ENCODE data around the gene TMEM117.

The TMEM117 gene

GRCh38 chr12:43887397-43887796, 51.5 kb downstream of the TMEM117 start:
- no peak for DNase-seq

GRCh38 chr12:43891856-43892574, 56.1 kb downstream of the TMEM117 start:
- no peak for DNase-seq

- no peak for DNase-seq
These were observed 57.8 kb downstream of the TMEM117 start for GRCh38 chr12:43893670-43894069.

- no peak for DNase-seq
These were observed 59.8 kb downstream of the TMEM117 start for GRCh38 chr12:43895580-43896206.

- no peak for DNase-seq
These were observed 60.6 kb downstream of the TMEM117 start for GRCh38 chr12:43896496-43896895.

GRCh38 chr12:43898474-43898873, 62.6 kb downstream of the TMEM117 start:
- DNase-seq, result no peak

- no peak for DNase-seq
These were observed 63.7 kb downstream of the TMEM117 start for GRCh38 chr12:43899574-43899973.

- no peak for DNase-seq
These were observed 67.8 kb downstream of the TMEM117 start for GRCh38 chr12:43903686-43904085.

- DNase-seq, result no peak
These were observed 77.0 kb downstream of the TMEM117 start for GRCh38 chr12:43912859-43913258.

- no peak for DNase-seq
These were observed 78.5 kb downstream of the TMEM117 start for GRCh38 chr12:43914391-43914790.

- no peak for DNase-seq
These were observed 79.1 kb downstream of the TMEM117 start for GRCh38 chr12:43914923-43915468.

GRCh38 chr12:43917896-43918295, 82.0 kb downstream of the TMEM117 start:
- no peak for DNase-seq

GRCh38 chr12:43921666-43922337, 85.9 kb downstream of the TMEM117 start:
- no peak for DNase-seq

GRCh38 chr12:43930032-43930431, 94.2 kb downstream of the TMEM117 start:
- DNase-seq, result no peak

- DNase-seq, result no peak
These were observed 95.3 kb downstream of the TMEM117 start for GRCh38 chr12:43931187-43931586.

- DNase-seq, result no peak
These were observed 99.7 kb downstream of the TMEM117 start for GRCh38 chr12:43935581-43935980.

GRCh38 chr12:43937947-43938346, 102.1 kb downstream of the TMEM117 start:
- DNase-seq, result no peak

GRCh38 chr12:43942379-43942778, 106.5 kb downstream of the TMEM117 start:
- no peak for DNase-seq

GRCh38 chr12:43945983-43946382, 110.1 kb downstream of the TMEM117 start:
- DNase-seq, result no peak

- no peak for DNase-seq
These were observed 115.4 kb downstream of the TMEM117 start for GRCh38 chr12:43951286-43951685.

GRCh38 chr12:43957732-43958372, 122.0 kb downstream of the TMEM117 start:
- DNase-seq, result no peak

- DNase-seq, result no peak
These were observed 128.2 kb downstream of the TMEM117 start for GRCh38 chr12:43964033-43964432.

GRCh38 chr12:43964961-43965360, 129.1 kb downstream of the TMEM117 start:
- DNase-seq, result no peak

Measured in activated effector memory CD4-positive, alpha-beta T cell treated with anti-CD3 and anti-CD28 coated beads, Interleukin-2, amount 50 U/mL, for 16 hours (primary cell).